Endodermal cell (in vitro differentiated cells): ENCODE measurements around the gene GPR135. TPM values are rescaled to one million over a fixed set of nuclear protein-coding genes. Genes with fewer than 3 reads are reported as not detected.

ENCODE experiments used
- DNase-seq: peaks from one replicate; pipeline ENCODE4 v3.0.0-alpha.2; 2017
- H3K27ac ChIP-seq: 2 replicates; pipeline ENCODE4 v1.5.1; 2013; ENCODE audit warnings: mild to moderate bottlenecking, low read depth, low read length, moderate library complexity
- H3K27me3 ChIP-seq: 2 replicates; pipeline ENCODE4 v1.6.1; 2013; ENCODE audit warnings: mild to moderate bottlenecking, low read length, moderate library complexity; ENCODE audit not compliant: insufficient read depth, control insufficient read depth, poor library complexity, severe bottlenecking
- H3K36me3 ChIP-seq: 2 replicates; pipeline ENCODE4 v1.7.0; 2013; ENCODE audit warnings: mild to moderate bottlenecking, low read length, moderate library complexity; ENCODE audit not compliant: control insufficient read depth, insufficient read depth
- H3K4me1 ChIP-seq: one replicate; pipeline ENCODE4 v1.7.0; 2013; ENCODE audit warnings: low read length; ENCODE audit not compliant: control insufficient read depth, insufficient read depth
- H3K4me3 ChIP-seq: 2 replicates; pipeline ENCODE4 v1.5.1; 2013; ENCODE audit warnings: mild to moderate bottlenecking, low read length, moderate library complexity
- H3K9ac ChIP-seq: 2 replicates; pipeline ENCODE4 v1.6.1; 2013; ENCODE audit warnings: mild to moderate bottlenecking, low read length, moderate library complexity; ENCODE audit not compliant: poor library complexity, severe bottlenecking; ENCODE audit errors: extremely low read depth
- H3K9me3 ChIP-seq: 2 replicates; pipeline ENCODE4 v1.6.1; 2013; ENCODE audit warnings: mild to moderate bottlenecking, low read length, moderate library complexity; ENCODE audit not compliant: control insufficient read depth
- H3K27ac Mint-ChIP-seq: 2 replicates; pipeline ENCODE4 v1.8.0; 2020; ENCODE audit warnings: mixed read lengths
- H3K27me3 Mint-ChIP-seq: 2 replicates; pipeline ENCODE4 v1.8.0; 2021; ENCODE audit warnings: mild to moderate bottlenecking, mixed read lengths; ENCODE audit not compliant: insufficient read depth
- H3K36me3 Mint-ChIP-seq: 2 replicates; pipeline ENCODE4 v1.8.0; 2020; ENCODE audit warnings: low read depth, mixed read lengths
- H3K4me1 Mint-ChIP-seq: 2 replicates; pipeline ENCODE4 v1.8.0; 2020; ENCODE audit warnings: mixed read lengths
- H3K4me3 Mint-ChIP-seq: 2 replicates; pipeline ENCODE4 v1.8.0; 2020; ENCODE audit warnings: mild to moderate bottlenecking, moderate library complexity, mixed read lengths
- H3K9me3 Mint-ChIP-seq: 2 replicates; pipeline ENCODE4 v1.8.0; 2020; ENCODE audit warnings: mild to moderate bottlenecking, mixed read lengths
- CTCF ChIP-seq: fragments of 200-600 bp; sonication (generic); conservative IDR thresholded peaks from 2 replicates; pipeline ENCODE4 v1.5.0; 2021; ENCODE audit warnings: antibody characterized with exemption, mild to moderate bottlenecking
- WGBS, 2 experiments: methylation state at CpG; one replicate each; pipeline versions ENCODE4 v1.1.5 to v1.1.7; 2013; ENCODE audit warnings: missing lambda C conversion rate in 2 of 2, mixed read lengths in 1 of 2; ENCODE audit not compliant: insufficient coverage in 1 of 2, insufficient read length in 1 of 2; 5-methylcytosine and 5-hydroxymethylcytosine counted together
- total RNA-seq, 2 donors: library from RNA; stranded (reverse); fragmentation: NEBNext Ultra II Directional in 1 of 2; extraction: Animal tissue kit (Norgen Biotek cat#: 25700) in 1 of 2; gene quantifications; 2 replicates in 1 of 2; 3 replicates in 1 of 2; pipeline ENCODE4 v1.2.1, GENCODE V29; 2021

GPR135 gene
- total RNA-seq, 2 donors from 2014 or later: 4.1 to 4.5 TPM

GRCh38 chr14:59422069-59422881 is 42.9 kb downstream of the GPR135 start:
- H3K9ac ChIP-seq: no peak overlapping the region
- peaks cover 11% of the 10 kb centered on the region for H3K4me1 Mint-ChIP-seq
- no peak overlapping the region for H3K4me3 ChIP-seq
- WGBS, 2 experiments: 79 to 85% methylated on average over 6 to 7 of the region's 7 CpGs
- H3K36me3 Mint-ChIP-seq: no peaks in the 10 kb centered on the region
- no peak overlapping the region for H3K27ac ChIP-seq
- H3K27me3 ChIP-seq: no peaks in the 10 kb centered on the region
- no peak overlapping the region for H3K4me3 Mint-ChIP-seq
- H3K4me1 ChIP-seq: no peaks in the 10 kb centered on the region
- no peak for DNase-seq
- H3K27ac Mint-ChIP-seq: no peak overlapping the region
- no peaks in the 10 kb centered on the region for H3K9me3 ChIP-seq
- no peaks in the 10 kb centered on the region for H3K9me3 Mint-ChIP-seq
- TF ChIP-seq CTCF: peak; percentile 46
- no peaks in the 10 kb centered on the region for H3K27me3 Mint-ChIP-seq
- no peaks in the 10 kb centered on the region for H3K36me3 ChIP-seq

DNA sequence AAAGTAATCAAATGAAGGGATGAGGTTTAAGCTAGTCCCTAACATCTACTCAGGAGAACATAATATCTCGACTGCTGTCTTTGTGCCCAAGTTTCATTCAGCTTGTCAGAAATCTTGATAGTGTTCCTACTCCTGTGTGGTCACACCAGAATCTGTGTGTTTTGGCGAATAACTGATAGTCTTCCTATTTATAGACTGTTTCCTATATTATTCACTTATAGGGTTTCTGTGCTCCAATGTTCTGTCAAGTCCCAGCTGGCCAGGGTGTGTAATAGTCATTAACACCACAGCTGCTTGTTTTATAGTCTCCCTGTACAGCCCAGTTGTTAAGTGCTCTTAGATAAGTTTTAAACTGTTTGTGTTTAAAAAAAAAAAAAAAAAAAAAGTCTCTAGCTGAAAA is 45.9 kb downstream of the GPR135 start:
- H3K4me3 Mint-ChIP-seq: no peak overlapping the region
- 91 to 96% methylated on average over 1 to 2 of the region's 2 CpGs for WGBS, 2 experiments
- no peaks in the 10 kb centered on the region for H3K36me3 ChIP-seq
- no peak overlapping the region for H3K4me3 ChIP-seq
- no peak overlapping the region for H3K27ac ChIP-seq
- TF ChIP-seq CTCF: no peak
- no peaks in the 10 kb centered on the region for H3K9me3 Mint-ChIP-seq
- no peak overlapping the region for H3K27ac Mint-ChIP-seq
- no peak for DNase-seq
- H3K27me3 ChIP-seq: no peaks in the 10 kb centered on the region
- H3K4me1 Mint-ChIP-seq: no peaks in the 10 kb centered on the region
- no peaks in the 10 kb centered on the region for H3K9me3 ChIP-seq
- H3K36me3 Mint-ChIP-seq: no peaks in the 10 kb centered on the region
- no peaks in the 10 kb centered on the region for H3K27me3 Mint-ChIP-seq
- H3K4me1 ChIP-seq: no peaks in the 10 kb centered on the region
- no peak overlapping the region for H3K9ac ChIP-seq

- WGBS, 2 experiments: 76 to 77% methylated on average over 6 of the region's 6 CpGs
- H3K27ac ChIP-seq: no peak overlapping the region
- H3K9ac ChIP-seq: no peak overlapping the region
These were observed 47.9 kb downstream of the GPR135 start for GRCh38 chr14:59417311-59417710.

More at GRCh38 chr14:59417311-59417710, 47.9 kb downstream of the GPR135 start:
- Mint-ChIP-seq H3K4me3 (no peak overlapping the region), H3K27me3 (no peaks in the 10 kb centered on the region), H3K9me3 (peaks cover 7% of the 10 kb centered on the region), H3K27ac (no peak overlapping the region), H3K36me3 (no peaks in the 10 kb centered on the region), H3K4me1 (no peaks in the 10 kb centered on the region)
- Histone ChIP-seq H3K4me1 (no peaks in the 10 kb centered on the region), H3K4me3 (no peak overlapping the region), H3K9me3 (no peaks in the 10 kb centered on the region), H3K27me3 (no peaks in the 10 kb centered on the region), H3K36me3 (no peaks in the 10 kb centered on the region)
- no peak for TF ChIP-seq CTCF
- DNase-seq: no peak
